NCI-H2171 (cell line): ENCODE results near the gene SLC15A3.
"Not testable (repeated sequence)": the region's sequence is repeated elsewhere in the genome, so short reads cannot be mapped to it uniquely, and the experiment has no call there.

ENCODE experiments used
- DNase-seq: peaks from one replicate; lab custom pipeline; 2025; lab: John Stamatoyannopoulos, UW

The SLC15A3 gene

GRCh38 chr11:60913793-60914632 is 38.0 kb downstream of the SLC15A3 start, which contains the start of gene TMEM109:
TSS of gene TMEM109 (plus strand) at chr11:60914158. CDS start at chr11:60919694, 5,536 bp downstream.
- DNase-seq = peak; percentile 94

DNA sequence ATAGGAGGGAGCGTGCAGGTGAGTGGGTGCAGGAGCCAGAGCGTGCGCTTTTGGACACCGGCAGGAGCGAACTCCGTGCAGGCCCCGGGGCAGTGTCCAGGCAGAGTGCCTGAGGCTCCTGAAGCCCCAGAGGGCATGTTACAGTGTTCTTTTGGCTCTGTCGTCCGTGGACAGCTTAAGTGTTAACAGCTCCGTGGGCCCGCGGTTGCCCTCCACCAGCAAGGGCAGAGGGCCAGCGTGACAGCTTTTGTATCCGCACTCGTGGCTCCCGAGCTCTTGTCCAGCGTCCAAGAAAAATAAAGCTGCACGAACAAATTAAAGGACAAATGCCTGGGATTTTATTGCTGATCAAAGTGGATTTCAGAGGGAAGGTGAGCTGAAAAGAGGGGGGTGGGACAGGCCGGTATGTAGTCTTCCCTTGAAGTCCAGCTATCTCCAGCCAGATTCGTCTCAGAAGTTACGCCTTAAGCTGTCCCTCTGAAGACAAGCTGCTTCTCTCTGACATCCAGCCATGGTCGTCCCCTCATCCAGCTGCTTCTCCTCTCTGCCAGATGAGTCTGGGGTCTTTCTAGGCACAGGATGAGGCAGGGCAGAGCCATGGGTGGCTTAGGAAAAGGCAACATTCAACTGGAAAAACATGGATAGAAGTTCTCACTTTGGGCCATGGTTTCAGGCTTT is 39.0 kb downstream of the SLC15A3 start:
- no peak for DNase-seq

DNA sequence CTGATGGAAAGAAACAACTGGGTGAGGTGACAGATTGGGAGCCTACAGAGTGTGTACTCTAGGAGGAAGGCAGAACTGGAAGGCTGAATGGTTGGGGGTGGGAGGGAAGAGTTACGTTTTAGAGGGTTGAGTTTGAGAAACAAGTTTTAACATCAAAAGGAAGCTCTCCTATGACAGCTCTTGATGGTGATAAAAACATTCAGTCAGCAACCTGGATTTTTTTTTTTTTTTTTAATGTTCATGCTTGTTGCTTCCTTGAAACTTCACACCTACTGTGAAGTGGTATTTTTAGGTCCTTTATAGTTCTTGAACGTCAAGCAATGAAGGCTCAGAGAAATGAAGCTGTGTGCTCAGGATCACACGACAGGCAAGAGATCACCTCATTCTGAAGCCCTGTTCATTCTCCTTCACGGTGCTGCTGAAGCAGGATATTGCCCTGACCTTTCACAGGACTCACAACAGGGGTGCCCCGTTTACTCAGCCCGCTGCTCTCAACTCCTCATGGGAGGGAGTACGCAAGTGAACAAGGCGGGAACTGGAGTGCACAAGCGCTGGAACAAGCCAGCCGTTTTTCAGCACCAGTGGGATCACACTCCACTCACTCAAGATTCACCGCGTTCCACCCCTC is 39.6 kb downstream of the SLC15A3 start:
- DNase-seq = no peak

DNA sequence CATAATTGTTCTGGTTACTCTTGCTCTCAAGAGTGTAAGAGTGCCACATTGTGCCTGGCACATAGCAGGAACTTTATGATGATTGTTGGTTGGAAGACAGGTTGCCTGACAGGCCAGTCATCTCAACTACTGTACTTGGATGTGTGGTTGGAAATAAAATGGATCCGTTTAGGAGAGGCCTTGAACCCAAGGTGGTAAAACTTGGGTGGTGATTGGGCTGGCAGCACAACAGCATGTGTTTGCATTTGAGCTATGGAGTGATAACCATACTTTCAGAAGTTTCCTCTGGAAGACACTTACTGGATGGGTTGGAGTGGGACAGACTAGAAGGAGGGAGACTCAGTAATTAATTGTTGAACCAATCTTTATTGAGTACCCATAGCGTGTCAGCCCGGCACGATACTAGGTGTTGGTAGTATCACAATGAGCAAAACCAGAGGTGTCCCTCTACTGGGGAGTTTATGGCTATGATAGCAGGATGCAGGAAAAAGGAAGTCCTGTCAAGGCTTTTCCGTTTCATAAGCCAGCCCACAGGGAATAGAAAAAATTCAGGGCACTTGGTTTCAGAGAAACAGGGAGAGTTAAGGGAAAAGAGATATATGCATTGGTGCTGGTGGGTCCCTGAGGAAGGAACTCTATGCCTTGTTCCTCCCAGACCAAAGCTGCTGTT is 41.1 kb downstream of the SLC15A3 start:
- no peak for DNase-seq

- no peak for DNase-seq
Observed at GRCh38 chr11:60910281-60910687, 41.7 kb downstream of the SLC15A3 start.

DNA sequence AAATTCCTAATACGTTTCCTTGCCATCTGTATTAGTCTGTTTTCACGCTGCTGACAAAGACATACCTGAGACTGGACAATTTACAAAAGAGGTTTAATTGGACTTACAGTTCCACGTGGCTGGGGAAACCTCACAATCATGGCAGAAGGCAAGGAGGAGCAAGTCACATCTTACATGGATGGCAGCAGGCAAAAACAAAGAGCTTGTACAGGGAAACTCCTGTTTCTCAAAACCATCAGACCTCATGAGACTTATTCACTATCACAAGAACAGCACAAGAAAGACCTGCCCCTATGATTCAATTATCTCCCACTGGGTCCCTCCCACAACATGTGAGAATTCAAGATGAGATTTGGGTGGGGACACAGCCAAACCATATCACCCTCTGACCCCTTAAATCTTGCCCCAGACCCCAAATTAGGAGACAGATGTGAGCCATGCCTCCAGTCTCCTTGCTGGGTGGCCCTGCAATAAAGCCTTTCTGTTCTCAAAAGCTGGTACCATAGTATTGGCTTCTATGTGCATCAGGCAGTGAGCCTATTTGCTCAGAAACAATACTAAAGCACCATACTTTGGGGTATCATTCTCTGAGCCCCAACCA is 42.2 kb downstream of the SLC15A3 start:
- not testable (repeated sequence) for DNase-seq

DNA sequence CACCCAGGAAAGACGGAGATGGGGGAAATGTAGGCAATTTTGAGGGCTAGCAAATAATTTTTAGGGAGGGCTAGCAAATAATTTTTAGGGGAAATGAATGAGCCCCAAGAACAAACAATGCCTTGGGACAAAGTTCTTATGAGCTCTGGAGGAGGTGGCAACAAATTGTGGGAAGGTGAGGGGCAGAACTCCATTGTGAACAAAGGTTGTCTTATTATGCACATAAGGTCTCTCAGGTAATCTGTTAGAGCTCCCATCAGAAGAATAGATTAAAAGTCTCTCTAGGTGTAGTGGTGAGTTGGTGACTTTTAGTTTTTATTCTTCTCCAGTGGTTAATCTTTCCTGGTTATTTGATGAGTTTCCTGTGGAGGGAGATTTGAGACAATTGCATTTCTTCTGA is 43.2 kb downstream of the SLC15A3 start:
- no peak for DNase-seq

- peak; percentile 94 for DNase-seq
Observed at GRCh38 chr11:60906132-60906972, 45.6 kb downstream of the SLC15A3 start, which contains the start of gene PRPF19. TSS of gene PRPF19 (minus strand) at chr11:60906585. CDS start at chr11:60906382, 203 bp downstream.

- no peak for DNase-seq
Observed at GRCh38 chr11:60905551-60906113, 46.3 kb downstream of the SLC15A3 start.

DNA sequence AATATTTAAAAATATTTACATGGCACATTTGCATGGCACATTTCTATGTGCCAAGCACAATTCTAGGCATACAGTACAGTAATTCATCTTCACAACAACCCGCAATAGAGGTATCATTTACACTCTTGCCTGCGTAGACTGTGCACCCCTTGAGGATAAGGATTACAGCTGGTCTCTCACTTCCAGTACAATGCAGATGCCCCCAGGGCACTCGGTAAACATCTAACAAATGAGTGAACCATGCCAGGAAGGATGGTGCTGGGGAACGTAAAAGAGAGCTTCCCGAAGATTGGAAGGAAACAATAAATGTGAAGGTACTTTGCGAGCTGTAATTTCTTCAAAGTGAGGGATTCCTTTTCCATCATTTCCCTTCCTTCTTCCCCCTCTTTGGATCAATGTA is 46.9 kb downstream of the SLC15A3 start:
- no peak for DNase-seq

- no peak for DNase-seq
Observed at GRCh38 chr11:60902625-60903024, 49.4 kb downstream of the SLC15A3 start.

DNA sequence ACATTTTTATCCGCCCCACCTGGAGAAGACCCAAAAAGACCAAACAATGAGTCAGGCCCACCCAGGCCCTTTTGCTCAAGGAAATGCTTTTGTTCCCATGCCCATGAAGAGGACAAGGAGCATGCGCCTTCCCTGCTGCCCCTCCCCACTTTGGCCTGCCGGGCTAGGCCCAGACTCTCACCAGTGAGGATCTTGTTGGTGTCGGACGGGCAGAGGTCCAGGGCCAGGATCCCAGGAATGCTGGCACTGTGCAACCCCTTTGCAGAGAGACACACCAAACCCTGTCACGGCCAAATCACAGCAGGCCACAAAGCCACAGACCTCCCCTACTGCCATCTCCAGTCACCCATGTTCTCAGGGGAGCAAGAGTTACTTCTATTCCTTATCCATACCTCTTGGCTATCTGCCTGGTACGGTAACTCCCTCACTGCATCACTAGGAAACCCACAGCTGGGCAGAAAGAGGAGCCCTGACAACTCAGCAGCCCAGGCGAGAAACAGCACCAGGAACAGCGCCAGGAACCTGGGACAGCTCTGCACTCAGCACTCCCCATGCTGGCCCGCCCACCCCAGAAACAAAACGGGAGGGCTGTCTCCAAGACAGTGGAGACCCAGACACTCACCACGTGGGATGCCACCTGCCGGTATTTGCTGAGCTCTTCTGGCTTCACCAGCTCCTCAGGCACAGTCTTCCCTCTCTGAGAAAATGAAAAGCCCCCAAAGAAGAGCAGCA is 51.1 kb downstream of the SLC15A3 start:
- no peak for DNase-seq

DNA sequence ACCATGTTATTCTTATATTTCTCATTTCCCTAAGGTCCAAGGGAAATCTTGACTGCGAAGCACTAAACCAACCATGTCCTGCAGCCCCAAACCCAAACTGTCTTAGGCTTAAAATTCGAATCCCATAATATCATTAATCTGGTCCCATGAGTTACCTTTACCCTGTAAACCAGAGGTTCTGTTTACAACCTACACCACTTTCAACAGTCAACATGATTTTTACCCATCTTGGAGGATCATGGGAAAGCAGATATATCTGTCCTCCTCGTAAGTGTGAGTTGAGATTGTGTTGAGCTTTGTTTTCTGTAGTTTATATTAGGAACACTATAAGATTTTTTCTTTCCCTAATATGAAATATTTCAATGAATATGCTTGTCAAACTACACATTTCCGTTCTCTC is 52.0 kb downstream of the SLC15A3 start:
- no peak for DNase-seq

DNA sequence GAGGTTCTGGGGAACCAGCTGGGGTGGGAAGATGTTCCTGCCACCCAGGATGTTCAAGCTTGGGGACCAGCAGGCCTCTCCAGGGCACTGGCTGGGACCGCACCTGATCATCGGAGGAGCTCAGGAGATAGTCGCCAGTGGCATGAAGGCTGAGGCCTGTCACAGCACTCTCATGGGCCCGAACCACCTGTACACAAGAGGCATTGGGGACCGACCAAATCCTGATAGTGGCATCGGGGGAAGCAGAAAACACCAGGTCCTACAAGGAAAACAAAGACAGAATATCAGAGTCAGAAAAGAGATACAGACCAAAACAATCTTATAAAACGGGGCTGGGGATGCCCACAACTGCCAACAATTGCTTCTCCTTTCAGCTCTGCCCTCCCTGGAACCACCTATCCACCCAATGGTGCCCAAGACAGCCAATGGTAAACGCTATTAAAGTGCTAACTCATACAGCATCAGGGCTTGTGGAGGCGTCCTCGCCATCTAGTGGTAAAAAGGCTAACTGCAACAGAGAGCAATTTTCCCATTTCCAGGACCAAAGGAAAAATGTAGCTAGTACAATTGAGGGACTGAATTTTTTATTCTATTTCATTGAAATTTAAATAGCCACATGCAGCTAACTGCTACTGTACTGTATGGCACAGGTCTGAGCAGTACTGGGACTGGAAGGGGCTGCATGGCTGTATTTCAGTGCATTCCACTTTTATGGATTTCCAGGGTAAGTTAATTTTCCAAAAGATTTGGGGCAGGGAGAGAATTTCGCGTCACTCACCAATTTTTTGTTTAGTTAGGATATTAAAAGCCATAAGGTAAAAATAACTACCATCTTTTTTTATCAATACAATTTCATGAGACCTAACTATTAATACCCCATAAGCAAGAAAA is 52.7 kb downstream of the SLC15A3 start:
- DNase-seq = peak; percentile 25

DNA sequence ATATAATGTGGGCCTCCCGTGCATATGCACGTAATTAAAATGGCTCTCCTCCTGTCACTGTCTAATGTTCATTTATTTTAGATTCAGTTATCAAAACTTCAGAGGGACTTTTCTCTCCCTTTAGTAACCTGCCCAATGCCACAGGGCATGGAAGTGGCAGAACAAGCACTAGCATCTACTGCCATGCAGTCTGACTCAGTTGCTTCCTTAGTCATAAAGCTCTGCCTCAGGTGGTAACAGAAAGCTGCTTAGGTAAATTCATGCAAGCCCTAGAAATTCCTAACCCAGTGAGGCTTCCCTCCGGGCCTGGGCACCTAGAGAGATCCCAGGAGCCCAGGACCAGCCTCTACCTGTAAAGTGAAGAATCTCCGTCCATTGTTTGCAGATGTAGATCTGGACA is 54.5 kb downstream of the SLC15A3 start:
- no peak for DNase-seq

GRCh38 chr11:60895687-60896086 is 56.3 kb downstream of the SLC15A3 start:
- no peak for DNase-seq

GRCh38 chr11:60891103-60891741 is 60.8 kb downstream of the SLC15A3 start:
- DNase-seq = no peak

DNA sequence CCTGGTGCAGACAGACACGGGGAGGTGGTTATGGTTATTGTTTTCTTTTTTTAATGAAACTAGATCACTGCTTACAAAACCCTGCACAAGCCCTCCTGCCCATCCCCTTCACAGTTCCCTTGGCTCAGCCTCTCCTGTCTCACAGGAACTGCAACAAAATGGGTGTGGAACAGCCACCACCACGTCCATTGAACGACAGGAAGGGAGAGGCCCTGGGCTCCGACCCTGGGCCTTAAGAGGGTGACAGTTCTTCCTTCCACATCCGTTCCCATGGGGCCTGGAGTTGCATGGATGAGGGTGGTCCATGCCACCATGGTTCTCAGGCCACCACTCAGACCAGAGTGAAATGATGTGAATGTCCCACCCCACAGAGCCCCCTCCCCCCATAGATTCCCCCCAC is 61.3 kb downstream of the SLC15A3 start:
- no peak for DNase-seq
